Stimulated activated CD4-positive, alpha-beta T cell treated with anti-CD3 and anti-CD28 coated beads, Interleukin-15, amount 100 ng/mL, for 48 hours (primary cell): ENCODE measurements around the gene KCND3.

Experiments used
- DNase-seq, 2 donors: peaks; one replicate each; pipeline ENCODE4 v3.0.0-alpha.2; 2020; ENCODE audit warnings: low read depth in 2 of 2

Gene KCND3

GRCh38 chr1:111882986-111883560 is 106.4 kb downstream of the KCND3 start:
- no peak for DNase-seq

DNA sequence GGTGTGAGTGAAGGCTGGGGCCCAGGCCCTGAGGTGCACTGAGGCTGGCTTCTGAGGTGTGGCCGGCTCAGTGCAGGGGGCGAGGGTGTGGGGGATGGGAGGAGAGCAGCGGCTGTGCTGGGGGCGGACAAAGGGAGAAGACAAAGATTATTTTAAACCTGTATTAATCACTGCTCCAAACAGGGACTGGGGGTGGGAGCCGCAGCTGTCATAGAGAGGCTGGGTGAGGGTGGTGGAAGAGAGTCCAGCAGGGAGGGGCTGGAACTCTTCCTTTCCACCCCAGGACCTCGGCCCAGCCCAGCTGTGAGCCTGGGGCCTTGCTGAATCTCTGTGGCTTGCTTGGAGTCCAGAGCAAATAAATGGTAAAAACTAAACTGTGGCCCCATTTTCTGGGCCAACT is 106.9 kb downstream of the KCND3 start:
- no peak for DNase-seq

GRCh38 chr1:111880881-111881837 is 108.3 kb downstream of the KCND3 start:
- DNase-seq, result no peak

GRCh38 chr1:111879081-111879480 is 110.4 kb downstream of the KCND3 start:
- DNase-seq, result no peak

DNA sequence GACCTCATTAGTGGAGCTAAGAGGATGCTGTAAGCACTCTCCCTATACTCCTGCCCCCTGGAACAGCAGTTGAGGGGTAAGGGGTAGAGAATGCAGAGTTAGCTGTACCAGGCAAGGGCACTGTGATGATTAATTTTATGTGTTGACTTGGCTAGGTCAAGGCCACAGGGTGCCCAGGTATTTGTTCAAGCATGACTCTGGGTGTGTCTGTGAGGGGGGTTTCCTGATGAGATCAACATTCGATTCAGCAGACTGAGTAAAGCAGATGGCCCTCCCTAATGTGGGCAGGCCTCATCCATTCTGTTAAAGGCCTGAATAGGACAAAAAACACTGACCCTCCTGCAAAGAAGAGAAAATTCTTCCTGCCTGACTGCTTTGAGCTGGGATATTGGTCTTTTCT is 110.8 kb downstream of the KCND3 start:
- no peak for DNase-seq

DNA sequence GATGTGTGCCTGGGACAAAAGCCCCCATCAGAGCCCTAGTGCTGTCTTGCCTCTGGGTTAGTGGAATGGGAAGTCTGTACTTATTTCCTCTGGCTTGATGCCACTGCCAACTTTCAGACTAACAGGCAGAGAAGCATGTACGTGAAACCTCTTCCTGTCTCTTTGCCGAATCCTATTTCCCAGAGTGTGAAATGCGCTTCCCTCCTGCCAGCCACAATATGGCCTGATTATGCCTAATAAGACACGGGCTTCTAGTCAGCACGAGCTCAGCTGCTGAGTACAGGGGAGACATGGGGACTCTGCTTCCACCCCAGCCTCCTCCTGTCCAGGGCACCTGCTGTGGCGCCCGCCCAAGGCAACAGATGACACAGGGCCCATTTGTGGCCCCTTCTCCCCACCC is 111.4 kb downstream of the KCND3 start:
- no peak for DNase-seq

GRCh38 chr1:111876631-111877030 is 112.8 kb downstream of the KCND3 start:
- no peak for DNase-seq

DNA sequence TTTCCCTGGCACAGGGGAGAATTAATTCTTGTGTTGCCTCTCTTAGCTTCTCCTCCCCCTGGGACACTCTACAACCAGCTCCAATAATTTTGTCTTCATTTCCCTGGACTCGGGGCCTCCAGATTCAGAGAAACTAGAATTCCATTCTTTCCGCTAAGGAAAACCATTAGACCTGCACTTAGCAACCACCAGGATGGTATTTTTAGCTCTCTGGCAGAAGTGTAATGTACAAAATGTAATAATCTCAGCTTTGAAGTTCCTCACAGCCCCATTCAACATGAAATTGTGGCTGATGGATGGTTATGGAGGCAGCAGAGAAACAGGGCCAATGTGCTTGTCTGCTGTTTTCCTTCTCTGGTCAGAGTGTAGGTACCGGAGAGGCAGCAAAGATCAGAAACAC is 113.8 kb downstream of the KCND3 start:
- DNase-seq, result no peak

GRCh38 chr1:111873460-111874030 is 115.9 kb downstream of the KCND3 start:
- DNase-seq, result no peak

DNA sequence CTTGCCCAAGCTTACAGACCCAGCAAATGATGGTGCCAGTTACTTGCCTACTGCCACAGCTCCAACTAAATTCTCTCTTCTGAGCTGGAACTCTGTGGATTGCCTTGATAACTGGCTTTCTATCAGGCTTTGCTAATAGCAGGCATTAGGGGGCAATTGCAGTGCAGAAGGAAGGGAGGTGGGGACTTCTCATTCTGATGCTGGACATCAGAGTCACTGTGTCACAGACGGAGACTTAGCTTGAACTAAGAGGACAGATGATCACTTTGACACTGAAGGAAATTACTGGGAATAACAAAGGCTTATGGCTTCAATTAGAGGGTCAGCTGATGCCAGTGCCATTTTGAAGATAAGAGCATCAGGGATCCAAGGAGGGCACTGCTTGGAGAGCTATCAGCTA is 119.3 kb downstream of the KCND3 start:
- no peak for DNase-seq

DNA sequence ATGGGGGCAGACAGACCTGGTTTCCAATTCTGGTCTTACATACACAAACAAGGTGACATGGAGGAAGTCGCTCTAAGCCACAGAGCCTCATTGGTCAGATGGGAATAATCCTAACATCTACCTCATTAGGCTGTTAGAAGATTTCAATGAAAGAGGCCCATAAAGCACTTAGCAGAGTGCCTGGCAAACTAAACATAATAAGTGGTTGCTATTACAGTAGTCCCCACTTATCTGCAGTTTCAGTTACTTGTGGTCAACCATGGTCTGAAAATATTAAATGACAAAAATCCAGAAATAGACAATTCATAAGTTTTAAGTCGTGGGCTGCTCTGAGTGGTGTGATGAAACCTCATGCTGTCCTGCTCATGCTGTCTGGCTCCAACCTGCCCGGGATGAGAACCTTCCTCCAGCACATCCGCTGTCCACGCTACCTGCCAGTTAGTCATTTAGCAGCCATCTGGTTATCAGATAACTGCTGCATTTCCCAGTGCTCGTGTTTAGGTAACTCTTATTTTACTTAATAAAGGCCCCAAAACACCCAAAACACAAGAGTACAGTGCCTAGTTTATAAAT is 121.5 kb downstream of the KCND3 start:
- no peak for DNase-seq

- DNase-seq, result no peak
Observed at GRCh38 chr1:111864862-111865261, 124.6 kb downstream of the KCND3 start.

- DNase-seq, result no peak
Observed at GRCh38 chr1:111863401-111863800, 126.1 kb downstream of the KCND3 start.

DNA sequence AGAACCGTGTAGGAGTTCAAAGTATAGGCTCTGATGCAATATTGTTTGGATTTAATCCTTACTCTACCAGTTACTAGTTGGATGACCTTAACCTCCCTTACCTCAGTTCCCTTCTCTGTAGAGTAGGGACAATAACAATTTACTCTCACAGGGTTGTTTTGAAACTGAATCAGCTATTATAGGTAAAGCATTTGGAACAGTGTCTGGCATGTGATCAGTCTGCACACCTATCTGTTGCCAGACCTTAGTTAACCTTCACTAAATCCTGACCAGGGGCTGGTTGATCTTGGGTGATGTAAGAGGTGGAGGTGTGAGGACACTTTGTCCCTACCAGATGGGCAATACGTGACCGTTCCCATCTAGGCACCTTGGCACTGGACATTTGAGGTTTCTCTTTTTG is 126.9 kb downstream of the KCND3 start:
- no peak for DNase-seq

DNA sequence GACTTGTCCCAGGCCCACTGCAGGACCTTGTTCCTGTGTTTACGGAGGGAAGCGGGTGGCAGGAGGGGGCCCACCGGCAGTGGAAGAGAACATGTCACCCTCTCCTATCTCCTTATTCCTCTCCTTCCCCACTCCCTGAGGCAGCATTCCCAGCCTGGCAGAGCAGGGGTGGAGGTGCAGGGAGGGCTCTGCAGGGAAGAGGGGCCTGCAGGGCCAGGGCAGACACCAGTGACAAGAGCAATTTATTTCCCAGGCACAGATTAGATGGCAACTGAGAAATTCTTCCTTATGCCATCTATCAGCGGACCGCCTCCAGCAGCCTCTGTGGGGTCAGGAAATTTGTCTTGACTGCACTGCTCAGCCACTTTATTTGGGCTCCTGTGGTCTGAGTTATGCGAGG is 127.9 kb downstream of the KCND3 start:
- DNase-seq, result no peak

DNA sequence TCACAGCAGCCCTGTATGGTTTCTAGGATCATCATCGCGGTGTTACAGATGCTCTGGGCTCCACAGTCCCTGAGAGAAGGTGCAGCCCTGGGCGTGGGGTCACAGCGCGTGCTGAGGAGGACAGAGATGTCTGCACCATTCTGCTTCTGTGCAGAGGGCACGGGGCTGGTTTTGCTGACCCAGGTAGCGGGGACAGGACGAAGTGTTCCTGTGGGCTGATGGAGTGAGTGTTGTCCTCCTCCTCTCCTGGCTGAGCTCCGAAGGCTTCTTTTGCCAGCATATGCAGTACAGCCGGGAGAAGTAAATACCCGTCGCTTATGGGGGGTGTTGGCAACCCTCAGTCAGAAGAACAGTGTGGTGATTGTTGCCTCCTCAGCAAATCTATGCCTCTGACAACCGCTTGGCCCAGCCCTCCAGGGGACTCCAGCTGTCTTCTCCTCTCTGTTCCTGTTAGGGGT is 132.2 kb downstream of the KCND3 start:
- no peak for DNase-seq

GRCh38 chr1:111856411-111857185 is 132.9 kb downstream of the KCND3 start:
- DNase-seq, result no peak

DNA sequence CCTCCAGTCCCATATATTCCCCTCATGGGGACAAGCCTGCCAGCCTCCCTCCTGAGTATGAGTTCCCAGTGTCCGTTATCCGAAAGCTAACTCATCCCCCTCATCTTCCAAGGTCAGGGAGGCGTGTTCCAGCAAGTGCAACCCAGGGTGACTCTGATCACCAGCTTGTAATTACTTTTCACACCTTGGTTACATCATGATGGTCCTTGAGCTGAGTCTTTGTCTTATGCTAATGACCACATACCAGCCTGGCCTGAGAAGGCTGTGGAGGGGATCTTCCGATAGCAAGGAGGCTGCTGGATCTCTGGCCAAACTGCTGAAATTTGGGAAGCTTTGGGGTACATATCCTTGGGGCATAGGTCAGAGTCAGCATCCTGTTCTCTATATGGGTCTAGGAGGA is 134.2 kb downstream of the KCND3 start:
- DNase-seq, result no peak

DNA sequence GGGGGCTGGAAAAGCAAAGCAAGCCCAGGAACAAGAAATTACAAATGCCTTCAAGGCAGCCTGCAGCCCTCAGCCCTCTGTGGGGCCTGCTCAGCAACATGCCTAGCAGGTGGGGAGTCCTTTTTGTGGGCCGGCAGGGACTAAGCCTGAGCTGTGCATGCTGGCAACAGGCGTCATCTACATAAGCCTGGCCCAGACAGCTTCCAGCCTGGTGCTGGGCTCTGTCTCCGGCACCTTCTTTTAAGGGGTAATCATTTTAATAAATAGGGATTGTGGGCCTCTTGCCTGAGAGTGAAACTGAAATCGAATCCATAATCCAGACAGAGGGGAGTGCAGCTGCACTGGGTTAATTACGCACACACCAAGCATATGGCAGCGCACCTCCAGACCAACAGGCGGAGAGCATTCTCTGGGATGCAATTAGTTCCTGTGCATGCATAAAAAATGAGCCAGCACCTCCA is 137.2 kb downstream of the KCND3 start:
- no peak for DNase-seq

DNA sequence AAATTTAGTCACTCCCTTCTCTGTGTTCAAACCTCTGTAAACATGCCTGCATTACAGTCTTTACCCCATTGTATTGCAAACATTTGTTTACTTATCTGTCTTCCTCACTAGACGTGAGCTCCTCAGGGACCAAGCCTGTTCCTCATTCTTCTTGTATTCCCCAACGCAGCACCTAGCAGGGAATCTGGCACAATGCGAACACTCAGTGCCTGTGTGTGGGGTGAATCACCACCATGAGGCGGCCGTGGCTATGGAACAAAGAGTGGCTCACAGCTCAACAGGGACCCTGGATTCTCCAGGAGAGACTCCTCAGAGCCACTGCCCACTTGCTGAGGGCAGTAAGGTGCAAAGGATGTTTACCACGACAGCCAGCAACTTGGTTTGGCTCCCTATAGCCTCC is 137.9 kb downstream of the KCND3 start:
- DNase-seq, result no peak

GRCh38 chr1:111850109-111850508 is 139.4 kb downstream of the KCND3 start:
- no peak for DNase-seq
